Suprapubic skin (tissue), 4 donors: ENCODE data around the gene CYTIP. TPM values are rescaled to one million over a fixed set of nuclear protein-coding genes. Genes with fewer than 3 reads are reported as not detected.
"Not testable (repeated sequence)": the region's sequence is repeated elsewhere in the genome, so short reads cannot be mapped to it uniquely, and the experiment has no call there.

Experiments
- DNase-seq, 2 donors: peaks; one replicate each; pipeline ENCODE4 v3.0.0-alpha.2; 2019; ENCODE audit warnings: low spot score in 2 of 2
- H3K27ac ChIP-seq: fragments of 200-600 bp; sonication (generic); one replicate; pipeline ENCODE4 v1.5.1; 2019
- H3K27me3 ChIP-seq: fragments of 200-600 bp; sonication (generic); one replicate; pipeline ENCODE4 v1.5.1; 2019
- H3K36me3 ChIP-seq: fragments of 200-600 bp; sonication (generic); one replicate; pipeline ENCODE4 v1.5.1; 2019
- H3K4me1 ChIP-seq: fragments of 200-600 bp; sonication (generic); one replicate; pipeline ENCODE4 v1.5.1; 2019
- H3K4me3 ChIP-seq: fragments of 200-600 bp; sonication (generic); one replicate; pipeline ENCODE4 v1.5.1; 2019; ENCODE audit warnings: mild to moderate bottlenecking
- H3K9me3 ChIP-seq: fragments of 200-600 bp; sonication (generic); one replicate; pipeline ENCODE4 v1.5.1; 2019
- EP300 ChIP-seq: sonication (generic); formaldehyde crosslinking; IDR thresholded peaks from one replicate; pipeline ENCODE4 v1.6.1; 2017; ENCODE audit warnings: antibody characterized with exemption
- POLR2A ChIP-seq, 2 donors: fragments of 450-650 bp; IDR thresholded peaks; one replicate each; pipeline ENCODE4 v1.6.1; 2017; ENCODE audit warnings: antibody characterized with exemption in 2 of 2, mild to moderate bottlenecking in 2 of 2, moderate library complexity in 2 of 2
- POLR2AphosphoS5 ChIP-seq, 3 donors: sonication (generic); formaldehyde crosslinking; IDR thresholded peaks; one replicate each; pipeline ENCODE4 v1.6.1; 2017; ENCODE audit warnings: antibody characterized with exemption in 3 of 3
- WGBS: methylation state at CpG from one replicate; pipeline ENCODE4 v1.1.5; 2018; 5-methylcytosine and 5-hydroxymethylcytosine counted together
- total RNA-seq, 4 donors: library from RNA; depleted of rRNA; stranded (reverse); fragments of >200 nt; gene quantifications; one replicate each; pipeline ENCODE4 v1.1.0, GENCODE V29; 2016
- TF ChIP-seq, protein P1 (sequence below), 2 donors: fragments of 200-600 bp in 1 of 2; fragments of 450-650 bp in 1 of 2; sonication (generic) in 1 of 2; IDR thresholded peaks; one replicate each; pipeline ENCODE4 v1.5.1; 2016 to 2019; ENCODE audit warnings: antibody characterized with exemption in 2 of 2, mild to moderate bottlenecking in 1 of 2, moderate library complexity in 1 of 2

CYTIP gene
- total RNA-seq, 4 donors from 2014 or later, result 2.1 to 9.6 (median 6.1) TPM

DNA sequence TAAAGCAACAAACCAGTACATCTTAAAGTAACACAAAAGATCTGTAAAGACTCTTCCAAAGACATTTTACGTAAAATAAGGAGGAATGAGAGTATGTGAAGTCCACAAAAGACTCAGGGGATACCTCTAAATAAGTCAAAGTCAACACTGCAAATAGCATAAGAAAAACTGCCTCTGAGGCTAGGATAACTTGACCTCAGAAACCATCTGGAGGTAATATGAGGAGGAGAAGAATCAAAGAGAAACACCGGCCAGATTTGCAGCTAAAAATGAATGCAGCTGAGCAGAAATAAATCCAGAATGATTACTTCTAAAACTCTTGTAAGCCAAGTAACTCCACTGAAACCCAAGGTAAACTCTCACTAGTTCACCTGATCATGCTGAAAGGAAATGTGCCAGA, 66.0 kb downstream of the CYTIP start:
- H3K9me3 ChIP-seq, result no peaks in the 10 kb centered on the region
- no peak overlapping the region for H3K4me3 ChIP-seq
- no peak overlapping the region for H3K27ac ChIP-seq
- no peak for DNase-seq
- no peaks in the 10 kb centered on the region for H3K4me1 ChIP-seq
- TF ChIP-seq, protein P1, sequence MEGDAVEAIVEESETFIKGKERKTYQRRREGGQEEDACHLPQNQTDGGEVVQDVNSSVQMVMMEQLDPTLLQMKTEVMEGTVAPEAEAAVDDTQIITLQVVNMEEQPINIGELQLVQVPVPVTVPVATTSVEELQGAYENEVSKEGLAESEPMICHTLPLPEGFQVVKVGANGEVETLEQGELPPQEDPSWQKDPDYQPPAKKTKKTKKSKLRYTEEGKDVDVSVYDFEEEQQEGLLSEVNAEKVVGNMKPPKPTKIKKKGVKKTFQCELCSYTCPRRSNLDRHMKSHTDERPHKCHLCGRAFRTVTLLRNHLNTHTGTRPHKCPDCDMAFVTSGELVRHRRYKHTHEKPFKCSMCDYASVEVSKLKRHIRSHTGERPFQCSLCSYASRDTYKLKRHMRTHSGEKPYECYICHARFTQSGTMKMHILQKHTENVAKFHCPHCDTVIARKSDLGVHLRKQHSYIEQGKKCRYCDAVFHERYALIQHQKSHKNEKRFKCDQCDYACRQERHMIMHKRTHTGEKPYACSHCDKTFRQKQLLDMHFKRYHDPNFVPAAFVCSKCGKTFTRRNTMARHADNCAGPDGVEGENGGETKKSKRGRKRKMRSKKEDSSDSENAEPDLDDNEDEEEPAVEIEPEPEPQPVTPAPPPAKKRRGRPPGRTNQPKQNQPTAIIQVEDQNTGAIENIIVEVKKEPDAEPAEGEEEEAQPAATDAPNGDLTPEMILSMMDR (IDR thresholded peaks at IDR 0.05), result no peak
- TF ChIP-seq POLR2A (IDR thresholded peaks at IDR 0.05), result no peak
- TF ChIP-seq EP300, result no peak
- TF ChIP-seq POLR2AphosphoS5 (IDR thresholded peaks at IDR 0.05), result no peak
- H3K27me3 ChIP-seq, result no peaks in the 10 kb centered on the region
- WGBS, result 71% methylated on average over 2 of the region's 2 CpGs
- H3K36me3 ChIP-seq, result no peaks in the 10 kb centered on the region

DNA sequence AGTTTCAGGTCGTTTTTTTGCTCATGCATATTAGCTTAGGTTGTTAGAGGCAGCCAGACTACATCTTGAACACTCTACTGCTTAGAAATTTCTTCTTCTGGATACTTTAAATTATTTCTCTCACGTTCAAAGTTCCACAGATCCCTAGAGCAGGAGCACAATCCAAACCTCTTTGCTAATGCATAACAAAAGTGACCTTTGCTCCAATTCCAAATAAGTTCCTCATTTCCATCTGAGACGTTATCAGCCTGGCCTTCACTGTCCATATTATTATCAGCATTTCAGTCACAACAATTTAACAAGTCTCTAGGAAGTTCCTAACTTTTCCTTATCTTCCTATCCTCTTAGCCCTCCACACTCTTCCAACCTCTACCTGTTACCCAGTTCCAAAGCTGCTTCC, 67.8 kb downstream of the CYTIP start:
- H3K27me3 ChIP-seq, result no peaks in the 10 kb centered on the region
- 53% methylated on average over 3 of the region's 3 CpGs for WGBS
- H3K27ac ChIP-seq, result no peak overlapping the region
- H3K9me3 ChIP-seq, result no peaks in the 10 kb centered on the region
- no peaks in the 10 kb centered on the region for H3K36me3 ChIP-seq
- TF ChIP-seq EP300 (no peak), POLR2AphosphoS5 (IDR thresholded peaks at IDR 0.05) (no peak), POLR2A (IDR thresholded peaks at IDR 0.05) (no peak)
- TF ChIP-seq, protein P1 (IDR thresholded peaks at IDR 0.05), result no peak
- DNase-seq, result no peak
- H3K4me3 ChIP-seq, result no peak overlapping the region
- H3K4me1 ChIP-seq, result no peaks in the 10 kb centered on the region

DNA sequence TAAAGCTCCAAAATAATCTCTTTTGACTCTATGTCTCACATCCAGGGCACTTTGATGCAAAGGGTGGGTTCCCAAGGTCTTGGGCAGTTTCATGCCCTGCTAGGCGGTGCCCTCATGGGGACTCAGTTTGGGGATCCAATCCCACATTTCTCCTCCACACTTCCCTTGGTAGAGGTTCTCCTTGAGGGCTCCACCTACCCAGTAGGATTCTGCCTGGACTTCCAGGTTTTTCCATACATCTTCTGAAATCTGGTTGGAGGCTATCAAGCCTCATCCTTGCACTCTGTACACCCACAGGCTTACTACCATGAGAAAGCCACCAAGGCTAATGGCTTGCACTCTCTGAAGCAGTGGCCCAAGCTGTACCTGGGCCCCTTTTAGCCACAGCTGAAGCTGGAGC, 68.5 kb downstream of the CYTIP start:
- TF ChIP-seq POLR2AphosphoS5 (IDR thresholded peaks at IDR 0.05), result no peak
- TF ChIP-seq, protein P1 (IDR thresholded peaks at IDR 0.05), result no peak
- Histone ChIP-seq H3K36me3 (no peaks in the 10 kb centered on the region), H3K4me1 (no peaks in the 10 kb centered on the region), H3K27me3 (no peaks in the 10 kb centered on the region), H3K27ac (no peak overlapping the region), H3K9me3 (no peaks in the 10 kb centered on the region), H3K4me3 (no peak overlapping the region)
- WGBS, result 85% methylated on average over 1 of the region's 1 CpG
- no peak for DNase-seq

DNA sequence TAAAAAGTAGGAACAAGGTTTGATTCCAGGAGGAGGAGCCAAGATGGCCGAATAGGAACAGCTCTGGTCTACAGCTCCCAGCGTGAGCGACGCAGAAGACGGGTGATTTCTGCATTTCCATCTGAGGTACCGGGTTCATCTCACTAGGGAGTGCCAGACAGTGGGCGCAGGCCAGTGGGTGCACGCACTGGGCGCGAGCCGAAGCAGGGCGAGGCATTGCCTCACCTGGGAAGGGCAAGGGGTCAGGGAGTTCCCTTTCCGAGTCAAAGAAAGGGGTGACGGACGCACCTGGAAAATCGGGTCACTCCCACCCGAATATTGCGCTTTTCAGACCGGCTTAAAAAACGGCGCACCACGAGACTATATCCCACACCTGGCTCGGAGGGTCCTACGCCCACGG, 75.4 kb downstream of the CYTIP start:
- not testable (repeated sequence) for H3K27me3 ChIP-seq, H3K27ac ChIP-seq, H3K9me3 ChIP-seq, DNase-seq, H3K4me1 ChIP-seq, H3K36me3 ChIP-seq, H3K4me3 ChIP-seq
- 92% methylated on average over 21 of the region's 25 CpGs for WGBS

DNA sequence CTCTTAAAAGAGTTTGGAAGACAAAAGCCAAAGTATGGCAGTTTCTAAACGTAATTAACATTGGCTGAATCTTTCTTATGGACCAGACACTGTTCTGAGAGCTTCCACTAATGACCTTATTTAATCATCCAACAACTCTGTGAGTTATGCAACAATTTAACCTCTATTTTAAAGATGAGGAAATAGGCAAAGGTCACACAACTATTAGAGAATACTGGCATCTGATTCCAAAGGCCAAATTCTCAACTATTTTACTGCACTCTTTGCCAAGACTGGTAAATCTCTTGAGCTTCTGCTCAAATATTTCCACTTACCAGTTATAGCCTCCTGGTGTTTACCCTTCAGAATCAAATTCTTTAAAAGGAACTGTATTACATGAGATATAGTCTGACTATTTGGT, 76.2 kb downstream of the CYTIP start:
- TF ChIP-seq EP300, result no peak
- no peak for TF ChIP-seq POLR2AphosphoS5 (IDR thresholded peaks at IDR 0.05)
- no peak for TF ChIP-seq POLR2A (IDR thresholded peaks at IDR 0.05)
- TF ChIP-seq, protein P1 (IDR thresholded peaks at IDR 0.05), result no peak
- no peaks in the 10 kb centered on the region for H3K27me3 ChIP-seq
- H3K4me3 ChIP-seq, result no peak overlapping the region
- H3K9me3 ChIP-seq, result no peaks in the 10 kb centered on the region
- DNase-seq, result no peak
- WGBS, result 49% methylated on average over 1 of the region's 1 CpG
- H3K4me1 ChIP-seq, result no peaks in the 10 kb centered on the region
- H3K27ac ChIP-seq, result no peak overlapping the region
- no peaks in the 10 kb centered on the region for H3K36me3 ChIP-seq

Other genes starting within 250 kb of the CYTIP start
- under 1 TPM; 0.26 to 0.98 (median 0.37) TPM for gene GALNT5, start 186.4 kb downstream of the CYTIP start, total RNA-seq
- gene ERMN, start 118.3 kb downstream of the CYTIP start, total RNA-seq, result under 1 TPM in 1 of 4 donors, not detected in 3; 0.72 TPM
- 1 to 10 TPM in 2 of 4 donors, under 1 TPM in 2; 0.44 to 1.9 (median 0.92) TPM for gene ACVR1C, start 184.8 kb upstream of the CYTIP start, total RNA-seq